SKM-1 treated with dmso at 0.1 percent for 144 hours (cell line): ENCODE data around the gene VPS26B.
A peak's percentile ranks its signal among the peaks of the same experiment; 100 is the strongest.
"Not testable (repeated sequence)": the region's sequence is repeated elsewhere in the genome, so short reads cannot be mapped to it uniquely, and the experiment has no call there.

Experiments used
- DNase-seq: peaks from one replicate; lab custom pipeline; 2025; ENCODE audit not compliant: unreplicated experiment; lab: John Stamatoyannopoulos, UW

VPS26B gene

GRCh38 chr11:134231958-134232659, 7.6 kb downstream of the VPS26B start:
- DNase-seq: peak; percentile 12

- no peak for DNase-seq
These were observed 9.3 kb downstream of the VPS26B start for GRCh38 chr11:134233729-134234179.

- no peak for DNase-seq
These were observed 10.9 kb downstream of the VPS26B start for GRCh38 chr11:134235399-134235798.

- DNase-seq: no peak
These were observed 12.5 kb downstream of the VPS26B start for GRCh38 chr11:134236834-134237556.

GRCh38 chr11:134237557-134237922, 13.1 kb downstream of the VPS26B start:
- no peak for DNase-seq

GRCh38 chr11:134238956-134239355, 14.5 kb downstream of the VPS26B start:
- DNase-seq: no peak

GRCh38 chr11:134240592-134240991, 16.1 kb downstream of the VPS26B start:
- no peak for DNase-seq

- DNase-seq: no peak
These were observed 17.9 kb downstream of the VPS26B start for GRCh38 chr11:134242376-134242775.

GRCh38 chr11:134243913-134244312, 19.4 kb downstream of the VPS26B start:
- no peak for DNase-seq

- DNase-seq: no peak
These were observed 20.1 kb downstream of the VPS26B start for GRCh38 chr11:134244593-134244992.

- DNase-seq: no peak
These were observed 21.0 kb downstream of the VPS26B start for GRCh38 chr11:134245434-134245833.

GRCh38 chr11:134246100-134246499, 21.6 kb downstream of the VPS26B start:
- DNase-seq: no peak

GRCh38 chr11:134246678-134247077, 22.2 kb downstream of the VPS26B start:
- DNase-seq: no peak

GRCh38 chr11:134248910-134249480, 24.5 kb downstream of the VPS26B start:
- DNase-seq: no peak

GRCh38 chr11:134250246-134250645, 25.8 kb downstream of the VPS26B start:
- no peak for DNase-seq

- DNase-seq: no peak
These were observed 26.2 kb downstream of the VPS26B start for GRCh38 chr11:134250675-134251074.

GRCh38 chr11:134252346-134253187, 28.1 kb downstream of the VPS26B start:
- no peak for DNase-seq

GRCh38 chr11:134253188-134253993, 28.9 kb downstream of the VPS26B start, which contains the start of the genes ACAD8 and THYN1:
ACAD8 (plus strand) TSS chr11:134253568; CDS start chr11:134253601, 33 bp downstream.
THYN1 (minus strand) TSS chr11:134253352; CDS start chr11:134252882, 470 bp downstream.
- DNase-seq: peak; percentile 91

- DNase-seq: no peak
These were observed 30.1 kb downstream of the VPS26B start for GRCh38 chr11:134254433-134255183.

GRCh38 chr11:134255184-134255561, 30.7 kb downstream of the VPS26B start:
- not testable (repeated sequence) for DNase-seq
